Renal cortical epithelial cell (primary cell): ENCODE measurements around the gene LACC1. TPM values are rescaled to one million over a fixed set of nuclear protein-coding genes. Genes with fewer than 3 reads are reported as not detected.

Experiments
- DNase-seq: peaks from one replicate; pipeline ENCODE4 v3.0.0-alpha.2; 2011; ENCODE audit warnings: low read depth
- total RNA-seq: library from RNA; depleted of rRNA; stranded (reverse); fragments of >200 nt; gene quantifications from 2 replicates; pipeline ENCODE4 v1.2.3, GENCODE V29; 2014

Gene LACC1
- total RNA-seq: 16.4 and 26.6 TPM in 2 replicates

- no peak for DNase-seq
Measured at GRCh38 chr13:43879755-43880181, at the start of gene LACC1. LACC1 (plus strand) TSS chr13:43879904; CDS start chr13:43880986, 1,082 bp downstream.

GRCh38 chr13:43830497-43830881, 49.2 kb upstream of the LACC1 start:
- DNase-seq: peak; percentile 48

DNA sequence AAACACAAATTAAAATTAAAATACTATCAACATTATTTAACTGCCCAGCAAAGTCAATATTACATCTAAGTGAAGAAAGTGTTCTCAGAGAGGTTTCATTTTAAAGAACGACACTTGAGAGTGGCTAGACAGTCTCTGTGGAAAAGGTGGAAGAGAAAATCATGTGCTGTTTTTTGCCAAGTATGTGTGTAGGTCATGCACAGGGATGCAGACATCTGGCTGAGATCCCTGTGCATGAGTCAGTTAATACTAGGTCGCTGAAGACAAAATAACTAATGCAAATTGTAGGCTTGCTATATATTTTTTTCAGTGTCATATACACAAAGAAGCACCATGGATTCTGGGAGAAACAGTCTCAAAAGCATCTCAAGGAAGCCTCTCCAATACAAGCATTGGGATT, 48.6 kb upstream of the LACC1 start:
- DNase-seq: no peak

DNA sequence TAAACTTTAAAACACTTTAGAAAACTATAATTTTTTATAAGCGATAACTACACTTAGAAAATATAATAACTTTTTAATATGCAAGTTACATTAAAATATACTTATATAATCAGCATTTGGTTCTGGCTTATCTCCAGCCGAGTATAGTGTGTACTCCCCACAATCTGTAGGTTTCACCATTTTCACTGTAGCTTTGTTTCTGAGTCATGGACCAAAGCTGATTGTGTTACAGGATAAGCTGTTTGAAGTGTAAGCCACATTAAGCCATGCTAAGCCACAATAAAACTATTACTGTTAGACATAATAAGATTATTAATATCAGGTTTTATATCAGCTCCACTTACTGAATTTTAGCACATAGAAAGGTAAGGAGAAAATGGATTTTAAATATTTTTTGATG, 44.0 kb upstream of the LACC1 start:
- DNase-seq: no peak

DNA sequence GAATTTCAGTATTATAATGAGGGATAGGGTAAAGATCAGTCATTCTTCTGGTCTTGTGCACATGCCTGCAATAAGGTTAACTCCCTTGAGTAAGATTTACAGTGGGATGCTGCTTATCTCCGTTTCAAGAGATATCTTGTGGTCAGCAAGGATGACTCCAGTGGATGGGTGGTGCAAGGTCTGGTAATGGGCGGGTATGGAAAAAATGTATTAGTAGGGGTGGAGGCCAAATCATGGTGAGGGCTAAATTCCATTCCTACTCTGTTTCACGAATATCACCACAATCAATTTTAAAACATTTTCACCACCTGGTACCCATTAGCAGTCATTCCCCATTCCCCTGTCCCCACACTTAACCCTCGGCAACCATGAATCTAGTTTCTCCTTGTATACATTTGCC, 40.8 kb upstream of the LACC1 start:
- no peak for DNase-seq

- no peak for DNase-seq
Measured at GRCh38 chr13:43846496-43847158, 33.1 kb upstream of the LACC1 start.

DNA sequence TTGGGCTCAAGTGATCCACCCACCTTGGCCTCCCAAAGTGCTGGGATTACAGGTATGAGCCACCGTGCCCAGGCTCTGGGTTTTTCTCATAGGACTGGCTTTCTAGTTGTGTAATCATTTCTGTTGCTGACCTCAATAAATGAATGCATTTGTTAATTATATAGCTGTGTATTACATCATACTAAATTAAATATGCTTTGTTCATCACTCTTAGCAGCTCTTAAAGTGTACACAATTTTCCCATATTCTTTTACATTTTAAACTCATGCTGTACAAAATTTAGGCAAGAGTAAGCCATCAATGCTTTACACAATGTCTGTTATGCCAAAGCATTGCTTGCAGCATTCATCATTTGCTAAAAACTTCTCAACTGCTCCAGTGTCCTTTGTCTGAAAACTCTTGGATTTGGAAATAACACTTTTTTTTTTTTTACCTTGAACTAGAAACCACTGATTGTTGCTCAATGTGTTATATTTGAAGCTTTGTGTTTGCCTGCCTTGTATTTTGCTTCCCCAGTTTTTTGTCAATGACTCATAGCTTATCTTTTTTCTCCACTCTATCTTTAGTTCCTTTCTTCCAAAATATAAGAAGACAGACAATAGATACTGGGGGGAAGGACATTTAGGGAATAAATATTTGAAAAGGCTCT, 31.6 kb upstream of the LACC1 start:
- peak; percentile 78 for DNase-seq

- no peak for DNase-seq
Measured at GRCh38 chr13:43850873-43851272, 28.8 kb upstream of the LACC1 start.

DNA sequence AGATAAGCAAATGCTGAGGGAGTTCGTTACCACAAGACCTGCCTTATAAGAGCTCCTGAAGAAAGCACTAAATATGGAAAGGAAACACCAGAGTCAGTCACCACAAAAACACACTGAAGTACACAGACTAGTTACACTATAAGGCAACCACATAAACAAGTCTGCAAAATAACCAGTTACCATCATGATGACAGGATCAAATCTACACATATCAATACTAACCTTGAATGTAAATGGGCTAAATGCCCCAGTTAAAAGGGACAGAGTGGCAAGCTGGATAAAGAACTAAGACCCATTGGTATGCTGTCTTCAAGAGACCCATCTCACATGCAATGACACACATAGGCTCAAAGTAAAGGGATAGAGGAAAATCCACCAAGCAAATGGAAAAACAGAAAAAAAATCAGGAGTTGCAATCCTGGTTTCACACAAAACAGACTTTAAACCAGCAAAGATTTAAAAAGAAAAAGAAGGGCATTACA, 26.7 kb upstream of the LACC1 start:
- DNase-seq: no peak

GRCh38 chr13:43861863-43862262, 17.8 kb upstream of the LACC1 start:
- DNase-seq: no peak

- no peak for DNase-seq
Measured at GRCh38 chr13:43864921-43865320, 14.8 kb upstream of the LACC1 start.

DNA sequence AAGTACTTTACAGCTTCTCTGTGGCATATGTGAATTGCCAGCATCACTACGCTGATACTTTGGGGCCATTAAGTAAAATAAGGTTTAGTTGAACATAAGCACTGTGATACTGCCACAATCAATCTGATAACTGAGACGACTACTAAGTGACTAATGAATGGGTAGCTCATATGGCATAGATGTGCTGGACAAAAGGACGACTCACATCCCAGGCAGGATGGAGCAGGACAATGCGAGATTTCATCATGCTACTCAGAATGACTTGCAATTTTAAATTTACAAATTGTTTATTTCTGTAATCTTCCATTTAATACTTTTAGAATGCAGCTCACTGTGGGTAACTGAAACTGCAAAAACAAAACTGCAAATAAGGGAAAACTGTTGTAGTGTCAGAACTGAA, 13.8 kb upstream of the LACC1 start:
- DNase-seq: peak; percentile 74

DNA sequence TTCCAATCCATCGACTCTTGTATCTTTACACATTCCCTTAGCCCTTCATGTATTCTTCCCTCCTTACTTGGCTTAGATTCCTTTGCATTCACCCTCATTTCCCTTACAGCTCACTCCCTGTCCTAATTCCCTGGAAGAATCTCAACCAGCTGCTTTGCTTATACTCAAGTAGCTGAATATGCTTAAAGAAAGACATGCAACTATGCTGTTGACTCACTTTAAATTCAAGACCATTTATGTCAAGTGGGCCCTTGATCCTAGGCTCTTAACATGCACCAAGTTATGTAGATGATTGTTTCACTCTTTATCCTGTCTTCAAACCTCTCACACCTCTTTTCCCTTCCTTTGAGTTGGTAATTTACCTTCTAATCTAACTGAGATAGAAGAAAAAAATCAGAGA, 7.5 kb upstream of the LACC1 start:
- no peak for DNase-seq

DNA sequence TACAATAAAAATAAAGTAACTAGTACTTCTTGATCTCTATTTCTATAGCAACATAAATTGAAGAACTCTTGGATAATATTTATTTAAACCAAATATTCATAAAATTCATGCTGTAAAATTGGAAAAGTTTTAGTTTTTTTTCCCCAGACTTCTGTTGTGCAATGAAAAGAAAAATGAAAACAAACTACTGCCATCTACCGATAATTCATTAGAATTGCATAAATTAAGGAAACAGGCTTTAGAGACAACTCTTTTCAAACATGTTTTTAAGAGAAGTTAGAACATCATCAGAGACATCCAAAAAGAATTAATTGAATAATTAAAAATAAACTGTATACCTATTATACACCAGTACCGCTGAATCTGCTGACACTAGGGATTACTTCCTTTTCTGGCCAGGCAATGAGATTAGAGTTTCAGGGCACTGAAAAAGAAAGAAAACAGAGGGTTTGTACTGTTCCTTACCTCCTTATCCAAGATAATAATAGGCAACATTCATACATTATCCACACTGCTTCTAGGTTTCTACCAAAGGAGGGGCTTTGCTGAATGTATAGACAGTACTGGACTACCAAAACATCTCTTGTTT, 5.1 kb upstream of the LACC1 start:
- DNase-seq: peak; percentile 59

DNA sequence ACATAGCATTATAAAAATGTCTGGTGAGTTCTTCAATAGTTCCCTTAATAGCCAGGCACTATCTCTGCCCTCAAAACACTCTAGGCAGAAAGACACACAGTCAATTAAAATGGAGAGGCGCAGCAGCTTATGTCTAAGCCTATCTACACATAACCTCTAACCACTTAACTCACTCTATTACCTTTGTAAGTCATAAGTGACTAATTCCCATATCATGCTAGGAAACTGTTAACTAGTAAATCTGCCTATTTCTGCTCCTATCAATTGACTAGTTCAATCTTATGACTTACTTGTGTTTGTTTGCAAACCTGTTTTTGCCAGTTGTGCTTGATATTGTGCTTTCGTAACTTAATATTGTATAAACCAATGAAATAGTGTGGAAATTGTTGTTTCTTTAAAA, 3.3 kb upstream of the LACC1 start:
- DNase-seq: no peak

- DNase-seq: no peak
Measured at GRCh38 chr13:43877326-43877725, 2.4 kb upstream of the LACC1 start.

- DNase-seq: no peak
Measured at GRCh38 chr13:43877766-43878165, 1.9 kb upstream of the LACC1 start.

GRCh38 chr13:43878892-43879754, 581 bp upstream of the LACC1 start, which contains the start of gene CCDC122:
CCDC122 (minus strand) TSS chr13:43879740; CDS start chr13:43869376, 10,364 bp downstream.
- DNase-seq: peak; percentile 76

GRCh38 chr13:43880214-43880855, 631 bp downstream of the LACC1 start:
- DNase-seq: no peak

- DNase-seq: no peak
Measured at GRCh38 chr13:43880926-43881325, 1.2 kb downstream of the LACC1 start.

DNA sequence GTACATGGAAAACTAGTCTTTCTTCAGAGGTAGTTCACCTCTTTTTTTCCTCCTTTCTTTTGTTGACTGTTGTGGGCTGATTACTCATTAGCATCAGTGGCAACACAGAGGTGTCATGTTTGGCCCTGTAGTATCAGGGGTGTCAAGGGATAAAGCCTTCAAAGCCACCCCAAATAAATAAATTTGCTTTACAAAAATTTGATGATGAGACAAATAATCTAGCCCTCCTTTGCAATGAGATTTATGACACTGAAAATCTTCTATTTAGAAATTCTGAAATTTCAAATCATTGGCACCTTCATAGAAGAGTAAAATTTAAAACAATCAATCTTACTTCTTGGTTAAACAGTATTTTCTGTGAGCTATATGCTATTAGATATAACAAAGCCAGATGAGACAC, 1.9 kb downstream of the LACC1 start:
- DNase-seq: no peak

DNA sequence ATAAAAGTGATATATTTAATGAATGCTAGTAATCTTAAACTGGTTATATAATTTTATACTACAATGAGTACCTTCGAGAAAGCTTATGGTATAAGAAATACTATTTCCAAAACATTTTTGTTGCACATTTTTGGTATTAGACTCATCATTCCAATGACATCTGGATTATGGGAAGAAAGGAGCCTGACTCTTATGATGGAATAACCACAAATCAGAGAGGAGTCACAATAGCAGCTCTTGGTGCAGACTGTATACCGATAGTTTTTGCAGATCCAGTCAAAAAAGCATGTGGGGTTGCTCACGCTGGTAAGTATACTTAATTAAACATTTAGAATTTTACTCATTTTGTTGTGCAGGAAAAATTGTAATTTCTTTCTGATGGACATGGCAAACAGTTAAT, 3.9 kb downstream of the LACC1 start:
- no peak for DNase-seq
